PC-9 (cell line): ENCODE results near the gene NCBP1. TPM values are rescaled to one million over a fixed set of nuclear protein-coding genes. Genes with fewer than 3 reads are reported as not detected.

Source experiments
- BruUV-seq: library from RNA; stranded (reverse); fragments of 400-500 nt; replicated peaks from 2 replicates; lab custom pipeline; 2021; lab: Mats Ljungman, UMichigan
- CTCF ChIA-PET: fragments of 300-600 bp; sonication (Branson Sonifier 250); formaldehyde crosslinking; loops from one replicate; lab custom pipeline; 2022; ENCODE audit warnings: antibody characterized with exemption; lab: Charles Lee
- POLR2A ChIA-PET: fragments of 300-600 bp; sonication (Branson Sonifier 250); formaldehyde crosslinking; loops from one replicate; lab custom pipeline; 2022; ENCODE audit warnings: antibody characterized with exemption; ENCODE audit not compliant: unreplicated experiment; lab: Charles Lee
- DNase-seq, 2 experiments: peaks; one replicate each; pipeline versions ENCODE4 v3.0.0 to v3.0.0-alpha.2; 2015 to 2022; ENCODE audit warnings: mixed read lengths in 1 of 2
- H2AFZ ChIP-seq: fragments of 200-600 bp; sonication (generic); 2 replicates; pipeline ENCODE4 v1.8.1; 2017; ENCODE audit warnings: antibody characterized with exemption
- H3F3A ChIP-seq: fragments of 200-600 bp; sonication (generic); 2 replicates; pipeline ENCODE4 v1.8.1; 2017; ENCODE audit warnings: antibody characterized with exemption, mild to moderate bottlenecking, low read depth; ENCODE audit not compliant: insufficient read depth
- H3K27ac ChIP-seq: fragments of 200-600 bp; sonication (generic); 2 replicates; pipeline ENCODE4 v1.6.1; 2016; ENCODE audit warnings: mixed run types
- H3K27me3 ChIP-seq: fragments of 200-600 bp; sonication (generic); 2 replicates; pipeline ENCODE4 v1.6.1; 2016; ENCODE audit warnings: low read depth, mixed run types; ENCODE audit not compliant: insufficient read depth
- H3K36me3 ChIP-seq: fragments of 200-600 bp; sonication (generic); 2 replicates; pipeline ENCODE4 v1.6.1; 2016; ENCODE audit warnings: low read depth, mixed run types
- H3K4me1 ChIP-seq: fragments of 200-600 bp; sonication (generic); replicated peaks from 2 replicates; pipeline ENCODE4 v1.6.1; 2016; ENCODE audit warnings: mixed run types; ENCODE audit not compliant: insufficient read depth
- H3K4me2 ChIP-seq: fragments of 200-600 bp; sonication (generic); 2 replicates; pipeline ENCODE4 v1.6.1; 2017; ENCODE audit warnings: mixed run types
- H3K4me3 ChIP-seq: fragments of 200-600 bp; sonication (generic); 2 replicates; pipeline ENCODE4 v1.6.1; 2016; ENCODE audit warnings: mixed run types
- H3K79me2 ChIP-seq: fragments of 200-600 bp; sonication (generic); 2 replicates; pipeline ENCODE4 v1.6.1; 2017; ENCODE audit warnings: low read depth, mixed run types
- H3K9me2 ChIP-seq: fragments of 200-600 bp; sonication (generic); 2 replicates; pipeline ENCODE4 v1.8.1; 2017; ENCODE audit warnings: mild to moderate bottlenecking; ENCODE audit not compliant: insufficient read depth
- H3K9me3 ChIP-seq: fragments of 200-600 bp; sonication (generic); 2 replicates; pipeline ENCODE4 v1.8.1; 2016; ENCODE audit warnings: low read depth; ENCODE audit not compliant: insufficient read depth
- H4K20me1 ChIP-seq: fragments of 200-600 bp; sonication (generic); 2 replicates; pipeline ENCODE4 v1.8.1; 2017; ENCODE audit not compliant: insufficient read depth
- EZH2 ChIP-seq: fragments of 200-600 bp; sonication (generic); IDR thresholded peaks from 2 replicates; pipeline ENCODE4 v1.8.0; 2017; ENCODE audit warnings: antibody characterized with exemption, low read depth
- intact Hi-C: fragments of 100-400 bp; cut with micrococcal nuclease; formaldehyde crosslinking; loops from one replicate; pipeline ENCODE4 v1.10.0; 2022; ENCODE audit not compliant: unreplicated experiment
- total RNA-seq: library from RNA; stranded (reverse); gene quantifications from 2 replicates; pipeline ENCODE4 v1.2.3, GENCODE V29; 2021
- TF ChIP-seq, protein P1 (sequence below): fragments of 200-600 bp; sonication (generic); conservative IDR thresholded peaks from 2 replicates; pipeline ENCODE4 v1.6.1; 2017; ENCODE audit warnings: mixed run types, antibody characterized with exemption, mild to moderate bottlenecking, moderate library complexity

NCBP1 gene
- total RNA-seq, 1 experiment from 2014 or later: 40.2 TPM

GRCh38 chr9:97594381-97594921 lies 39.2 kb upstream of the NCBP1 start:
- no peaks in the 10 kb centered on the region for H4K20me1 ChIP-seq
- TF ChIP-seq, protein P1, sequence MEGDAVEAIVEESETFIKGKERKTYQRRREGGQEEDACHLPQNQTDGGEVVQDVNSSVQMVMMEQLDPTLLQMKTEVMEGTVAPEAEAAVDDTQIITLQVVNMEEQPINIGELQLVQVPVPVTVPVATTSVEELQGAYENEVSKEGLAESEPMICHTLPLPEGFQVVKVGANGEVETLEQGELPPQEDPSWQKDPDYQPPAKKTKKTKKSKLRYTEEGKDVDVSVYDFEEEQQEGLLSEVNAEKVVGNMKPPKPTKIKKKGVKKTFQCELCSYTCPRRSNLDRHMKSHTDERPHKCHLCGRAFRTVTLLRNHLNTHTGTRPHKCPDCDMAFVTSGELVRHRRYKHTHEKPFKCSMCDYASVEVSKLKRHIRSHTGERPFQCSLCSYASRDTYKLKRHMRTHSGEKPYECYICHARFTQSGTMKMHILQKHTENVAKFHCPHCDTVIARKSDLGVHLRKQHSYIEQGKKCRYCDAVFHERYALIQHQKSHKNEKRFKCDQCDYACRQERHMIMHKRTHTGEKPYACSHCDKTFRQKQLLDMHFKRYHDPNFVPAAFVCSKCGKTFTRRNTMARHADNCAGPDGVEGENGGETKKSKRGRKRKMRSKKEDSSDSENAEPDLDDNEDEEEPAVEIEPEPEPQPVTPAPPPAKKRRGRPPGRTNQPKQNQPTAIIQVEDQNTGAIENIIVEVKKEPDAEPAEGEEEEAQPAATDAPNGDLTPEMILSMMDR: no peak
- no peak for TF ChIP-seq EZH2
- no peaks in the 10 kb centered on the region for H3K9me2 ChIP-seq
- no peak overlapping the region for H3K4me3 ChIP-seq
- DNase-seq: no peak
- BruUV-seq: no TSS peak
- no peaks in the 10 kb centered on the region for H3K4me1 ChIP-seq
- no peaks in the 10 kb centered on the region for H3K79me2 ChIP-seq
- H3K27ac ChIP-seq: no peak overlapping the region
- H3K36me3 ChIP-seq: no peaks in the 10 kb centered on the region
- no peaks in the 10 kb centered on the region for H3K27me3 ChIP-seq
- intact Hi-C loops: no loop called here
- ChIA-PET POLR2A (no interaction called here), CTCF (no interaction called here)
- no peaks in the 10 kb centered on the region for H3K9me3 ChIP-seq
- no peaks in the 10 kb centered on the region for H3F3A ChIP-seq
- H3K4me2 ChIP-seq: no peak overlapping the region
- no peak overlapping the region for H2AFZ ChIP-seq

DNA sequence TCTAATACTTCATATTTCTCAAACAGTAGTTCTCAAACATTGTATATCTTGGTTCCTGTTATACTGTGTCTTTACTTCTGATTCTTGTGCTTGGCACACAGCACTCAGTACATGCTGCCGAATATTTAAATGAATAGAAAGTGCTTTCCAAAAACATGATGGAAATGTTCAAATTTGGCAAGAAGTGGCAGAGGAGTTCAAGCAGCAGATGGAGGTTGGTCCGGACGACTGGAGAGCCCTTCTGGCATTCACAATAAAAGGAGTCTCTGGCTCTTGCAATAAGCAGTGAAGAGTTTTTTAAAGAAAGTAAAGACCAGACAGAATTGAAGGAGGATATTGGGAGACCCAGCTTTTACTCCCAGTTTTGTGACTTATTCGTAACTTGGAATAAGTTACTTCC lies 36.7 kb upstream of the NCBP1 start:
- H3K4me1 ChIP-seq: no peaks in the 10 kb centered on the region
- no peak overlapping the region for H3K4me3 ChIP-seq
- H2AFZ ChIP-seq: no peak overlapping the region
- no peak for TF ChIP-seq EZH2
- TF ChIP-seq, protein P1: no peak
- H3F3A ChIP-seq: peaks cover 3% of the 10 kb centered on the region; the same call in 1 of the 2 replicates
- no peaks in the 10 kb centered on the region for H3K9me2 ChIP-seq
- peaks cover 9% of the 10 kb centered on the region; the same call in 1 of the 2 replicates for H3K36me3 ChIP-seq
- no peak for DNase-seq
- H3K4me2 ChIP-seq: no peak overlapping the region
- no peaks in the 10 kb centered on the region for H3K9me3 ChIP-seq
- intact Hi-C loops: loop anchor here (5.0 kb wide), 1 partner anchor 185 kb away; the partner anchor contains the start of gene TDRD7
- CTCF ChIA-PET: interaction anchor here (3.0 kb wide), 1 partner anchor 128 kb away, joined by 34 read pairs; no protein-coding TSS in a partner anchor
- no TSS peak for BruUV-seq
- no peak overlapping the region for H3K27ac ChIP-seq
- no peaks in the 10 kb centered on the region for H3K27me3 ChIP-seq
- no peaks in the 10 kb centered on the region for H4K20me1 ChIP-seq
- POLR2A ChIA-PET: no interaction called here
- no peaks in the 10 kb centered on the region for H3K79me2 ChIP-seq

DNA sequence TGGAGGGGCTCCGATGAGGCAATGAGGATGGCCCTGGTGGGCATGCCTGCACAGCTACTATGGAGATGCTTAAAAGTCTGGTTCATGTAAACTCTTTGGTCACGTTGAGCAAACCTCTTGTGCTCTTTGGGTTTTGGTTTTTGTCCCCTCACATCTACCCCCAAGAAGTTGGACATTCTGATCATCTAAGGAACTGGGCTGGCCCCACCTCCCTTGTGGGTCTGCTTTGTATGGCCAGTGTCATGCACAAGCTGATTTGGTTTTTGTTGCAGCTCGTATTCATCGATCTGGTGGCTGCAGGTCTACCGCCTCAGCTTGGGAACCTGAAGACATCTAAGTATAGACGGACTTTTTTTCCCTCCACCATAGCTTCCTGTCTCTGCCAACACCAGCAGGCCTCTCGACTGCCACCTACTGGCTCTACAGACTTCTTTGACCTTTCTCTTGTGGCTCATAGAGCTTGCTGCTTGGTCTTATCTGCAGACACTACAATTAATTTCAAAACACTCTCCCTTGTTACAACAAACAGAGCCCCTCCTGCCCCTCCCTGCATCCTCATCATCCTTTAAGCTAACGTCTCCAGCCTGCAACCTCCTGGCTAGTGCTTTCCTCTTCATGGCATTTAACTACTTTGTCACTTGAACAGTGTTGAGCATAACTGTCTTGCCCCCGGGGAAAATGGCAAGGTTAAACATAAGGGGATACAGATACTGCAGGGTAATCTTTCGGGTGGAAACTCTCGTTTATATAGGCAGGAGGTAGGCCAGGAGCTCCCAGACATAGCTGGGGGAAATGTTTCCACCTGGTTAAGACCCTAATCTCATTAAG lies 34.9 kb upstream of the NCBP1 start:
- H3K9me3 ChIP-seq: no peaks in the 10 kb centered on the region
- H3K27ac ChIP-seq: no peak overlapping the region
- no peak overlapping the region for H2AFZ ChIP-seq
- H3K4me2 ChIP-seq: no peak overlapping the region
- POLR2A ChIA-PET: no interaction called here
- TF ChIP-seq, protein P1: peak; percentile 88
- TF ChIP-seq EZH2: no peak
- no peaks in the 10 kb centered on the region for H3K79me2 ChIP-seq
- CTCF ChIA-PET: interaction anchor here (0.5 to 3.0 kb wide), 20 partner anchors 10 to 742 kb away, joined by 3 to 34 read pairs (median 4); partner anchors contain the start of gene TDRD7
- peaks cover 3% of the 10 kb centered on the region; the same call in 1 of the 2 replicates for H3F3A ChIP-seq
- intact Hi-C loops: loop anchor here (1.0 to 5.0 kb wide), 5 partner anchors 70 to 742 kb away; partner anchors contain the start of genes TDRD7 and TMOD1
- no TSS peak for BruUV-seq
- DNase-seq: peak; percentile 69 to 74
- H3K27me3 ChIP-seq: no peaks in the 10 kb centered on the region
- peaks cover 9% of the 10 kb centered on the region; the same call in 1 of the 2 replicates for H3K36me3 ChIP-seq
- H4K20me1 ChIP-seq: no peaks in the 10 kb centered on the region
- H3K4me1 ChIP-seq: no peaks in the 10 kb centered on the region
- no peak overlapping the region for H3K4me3 ChIP-seq
- no peaks in the 10 kb centered on the region for H3K9me2 ChIP-seq
